ENCODE measurements around the gene SMC6. TPM values are rescaled to one million over a fixed set of nuclear protein-coding genes. Genes with fewer than 3 reads are reported as not detected.
A peak's percentile ranks its signal among the peaks of the same experiment; 100 is the strongest.

Gene SMC6
- total and polyA plus RNA-seq, 7 experiments from 2014 or later: 7.9 to 35.6 (median 12.4) TPM

- Histone ChIP-seq H3K4me3 (ENCODE audit: low read length) (peak overlapping the region; percentile 89), H3K36me3 (ENCODE audit: control insufficient read depth in 2 of 3, insufficient read depth in 3 of 3, low read length in 3 of 3) (peaks cover 0 to 12% (median 0%) of the 10 kb centered on the region in 3 experiments), H3K9me3 (ENCODE audit: control insufficient read depth in 2 of 3, low read length in 3 of 3) (no peaks in the 10 kb centered on the region), H3K4me1 (ENCODE audit: control insufficient read depth in 2 of 2, insufficient read depth in 2 of 2, low read length in 2 of 2) (peaks cover 0 to 10% of the 10 kb centered on the region in 2 donors), H3K27ac (ENCODE audit: low read depth, low read length) (peak overlapping the region; percentile 99), H3K27me3 (ENCODE audit: control insufficient read depth in 2 of 2, insufficient read depth in 2 of 2, low read length in 2 of 2) (no peaks in the 10 kb centered on the region)
- intact Hi-C loops (cut with micrococcal nuclease): loop anchor here (1.0 to 5.0 kb wide), 3 partner anchors 805 to 1594 kb away; partner anchors contain the start of gene RDH14 (in 1 of the 2)
- Mint-ChIP-seq H3K4me1 (peaks cover 16 to 49% (median 28%) of the 10 kb centered on the region in 7 donors), H3K9me3 (peaks cover 0 to 1% (median 0%) of the 10 kb centered on the region in 11 donors), H3K27me3 (no peaks in the 10 kb centered on the region), H3K36me3 (peaks cover 0 to 4% (median 0%) of the 10 kb centered on the region in 5 donors), H3K4me3 (peak overlapping the region; percentile 82 to 94 (median 90)), H3K27ac (peak overlapping the region; percentile 65 to 98 (median 94))
- ChIA-PET POLR2A (interaction anchor here (1.1 kb wide), 1 partner anchor 29 kb away, joined by 3 read pairs; no protein-coding TSS in a partner anchor), CTCF (no interaction called here)
- DNase-seq (no peak), ATAC-seq (no peak)
These were observed 1.3 kb upstream of the SMC6 start for GRCh38 chr2:17754773-17755425.

GRCh38 chr2:17752892-17753802 lies 463 bp downstream of the SMC6 start:
- intact Hi-C loops (cut with micrococcal nuclease): loop anchor here in 1 of 2 donors (1.0 to 5.0 kb wide), 5 partner anchors 9 to 1594 kb away; partner anchors contain the start of gene RDH14
- CTCF ChIA-PET: no interaction called here
- H3K4me3 ChIP-seq (ENCODE audit: low read length): peak overlapping the region; percentile 89
- Mint-ChIP-seq H3K27me3 (no peaks in the 10 kb centered on the region), H3K27ac (peak overlapping the region; percentile 56 to 98 (median 94)), H3K9me3 (peaks cover 0 to 1% (median 0%) of the 10 kb centered on the region in 11 donors), H3K4me1 (peaks cover 13 to 48% (median 29%) of the 10 kb centered on the region in 7 donors), H3K4me3 (peak overlapping the region; percentile 82 to 94 (median 90)), H3K36me3 (peaks cover 0 to 4% (median 0%) of the 10 kb centered on the region in 5 donors)
- H3K4me1 ChIP-seq (ENCODE audit: control insufficient read depth in 2 of 2, insufficient read depth in 2 of 2, low read length in 2 of 2): peaks cover 0 to 10% of the 10 kb centered on the region in 2 donors
- no peaks in the 10 kb centered on the region for H3K9me3 ChIP-seq (ENCODE audit: control insufficient read depth in 2 of 3, low read length in 3 of 3)
- no peaks in the 10 kb centered on the region for H3K27me3 ChIP-seq (ENCODE audit: control insufficient read depth in 2 of 2, insufficient read depth in 2 of 2, low read length in 2 of 2)
- H3K27ac ChIP-seq (ENCODE audit: low read depth, low read length): peak overlapping the region; percentile 99
- POLR2A ChIA-PET: no interaction called here
- peaks cover 0 to 12% (median 0%) of the 10 kb centered on the region in 3 experiments for H3K36me3 ChIP-seq (ENCODE audit: control insufficient read depth in 2 of 3, insufficient read depth in 3 of 3, low read length in 3 of 3)
- ATAC-seq (peak; percentile 44), DNase-seq (peak in 2 of 9 donors; percentile 25 to 64)

- POLR2A ChIA-PET: no interaction called here
- H3K36me3 ChIP-seq (ENCODE audit: control insufficient read depth in 2 of 3, insufficient read depth in 3 of 3, low read length in 3 of 3): peaks cover 0 to 12% (median 0%) of the 10 kb centered on the region in 3 experiments
- no peaks in the 10 kb centered on the region for H3K9me3 ChIP-seq (ENCODE audit: control insufficient read depth in 2 of 3, low read length in 3 of 3)
- DNase-seq (no peak), ATAC-seq (no peak)
- H3K27me3 Mint-ChIP-seq: no peaks in the 10 kb centered on the region
- peaks cover 0 to 10% of the 10 kb centered on the region in 2 donors for H3K4me1 ChIP-seq (ENCODE audit: control insufficient read depth in 2 of 2, insufficient read depth in 2 of 2, low read length in 2 of 2)
- no peaks in the 10 kb centered on the region for H3K27me3 ChIP-seq (ENCODE audit: control insufficient read depth in 2 of 2, insufficient read depth in 2 of 2, low read length in 2 of 2)
- CTCF ChIA-PET: no interaction called here
- H3K4me1 Mint-ChIP-seq: peaks cover 13 to 47% (median 29%) of the 10 kb centered on the region in 7 donors
- H3K27ac ChIP-seq (ENCODE audit: low read depth, low read length): no peak overlapping the region
- peak overlapping the region in 4 of 9 donors; percentile 14 to 92 (median 65) for H3K27ac Mint-ChIP-seq
- peak overlapping the region; percentile 82 to 94 (median 90) for H3K4me3 Mint-ChIP-seq
- peaks cover 0 to 1% (median 0%) of the 10 kb centered on the region in 11 donors for H3K9me3 Mint-ChIP-seq
- H3K4me3 ChIP-seq (ENCODE audit: low read length): peak overlapping the region; percentile 89
- H3K36me3 Mint-ChIP-seq: peaks cover 0 to 4% (median 0%) of the 10 kb centered on the region in 5 donors
- intact Hi-C loops (cut with micrococcal nuclease): loop anchor here in 1 of 2 donors (1.0 to 5.0 kb wide), 3 partner anchors 8 to 1595 kb away; no protein-coding TSS in a partner anchor
These were observed 1.4 kb downstream of the SMC6 start for GRCh38 chr2:17752246-17752645.

GRCh38 chr2:17749753-17750438 lies 3.7 kb downstream of the SMC6 start:
- intact Hi-C loops (cut with micrococcal nuclease): loop anchor here in 1 of 2 donors (5.0 kb wide), 1 partner anchor 1597 kb away; no protein-coding TSS in a partner anchor
- POLR2A ChIA-PET: no interaction called here

GRCh38 chr2:17748745-17749144 lies 4.9 kb downstream of the SMC6 start:
- Histone ChIP-seq H3K27me3 (ENCODE audit: control insufficient read depth in 2 of 2, insufficient read depth in 2 of 2, low read length in 2 of 2) (no peaks in the 10 kb centered on the region), H3K36me3 (ENCODE audit: control insufficient read depth in 2 of 3, insufficient read depth in 3 of 3, low read length in 3 of 3) (peaks cover 0 to 6% (median 0%) of the 10 kb centered on the region in 3 experiments), H3K27ac (ENCODE audit: low read depth, low read length) (no peak overlapping the region), H3K4me1 (ENCODE audit: control insufficient read depth in 2 of 2, insufficient read depth in 2 of 2, low read length in 2 of 2) (peaks cover 0 to 10% of the 10 kb centered on the region in 2 donors), H3K4me3 (ENCODE audit: low read length) (no peak overlapping the region), H3K9me3 (ENCODE audit: control insufficient read depth in 2 of 3, low read length in 3 of 3) (no peaks in the 10 kb centered on the region)
- intact Hi-C loops (cut with micrococcal nuclease): no loop called here
- Mint-ChIP-seq H3K27ac (no peak overlapping the region), H3K36me3 (peaks cover 4 to 12% (median 10%) of the 10 kb centered on the region in 5 donors), H3K4me3 (no peak overlapping the region), H3K4me1 (peaks cover 7 to 35% (median 21%) of the 10 kb centered on the region in 7 donors), H3K27me3 (no peaks in the 10 kb centered on the region), H3K9me3 (peaks cover 0 to 1% (median 0%) of the 10 kb centered on the region in 11 donors)
- CTCF ChIA-PET: no interaction called here
- POLR2A ChIA-PET: no interaction called here
- DNase-seq (no peak), ATAC-seq (no peak)

More at GRCh38 chr2:17749753-17750438, 3.7 kb downstream of the SMC6 start:
- H3K27ac Mint-ChIP-seq: peak overlapping the region in 3 of 9 donors; percentile 3 to 77 (median 11)
- H3K27me3 Mint-ChIP-seq: no peaks in the 10 kb centered on the region
- Histone ChIP-seq H3K36me3 (ENCODE audit: control insufficient read depth in 2 of 3, insufficient read depth in 3 of 3, low read length in 3 of 3) (peaks cover 0 to 12% (median 0%) of the 10 kb centered on the region in 3 experiments), H3K9me3 (ENCODE audit: control insufficient read depth in 2 of 3, low read length in 3 of 3) (no peaks in the 10 kb centered on the region), H3K27me3 (ENCODE audit: control insufficient read depth in 2 of 2, insufficient read depth in 2 of 2, low read length in 2 of 2) (no peaks in the 10 kb centered on the region), H3K27ac (ENCODE audit: low read depth, low read length) (no peak overlapping the region), H3K4me3 (ENCODE audit: low read length) (no peak overlapping the region), H3K4me1 (ENCODE audit: control insufficient read depth in 2 of 2, insufficient read depth in 2 of 2, low read length in 2 of 2) (peaks cover 0 to 10% of the 10 kb centered on the region in 2 donors)
- CTCF ChIA-PET: interaction anchor here (0.7 kb wide), 1 partner anchor 136 kb away, joined by 3 read pairs; no protein-coding TSS in a partner anchor
- ATAC-seq (no peak), DNase-seq (no peak)
- H3K36me3 Mint-ChIP-seq: peaks cover 0 to 5% (median 4%) of the 10 kb centered on the region in 5 donors
- H3K4me3 Mint-ChIP-seq: peak overlapping the region in 4 of 10 donors; percentile 2 to 64 (median 8)
- H3K9me3 Mint-ChIP-seq: peaks cover 0 to 1% (median 0%) of the 10 kb centered on the region in 11 donors
- H3K4me1 Mint-ChIP-seq: peaks cover 12 to 39% (median 26%) of the 10 kb centered on the region in 7 donors
